Activated CD4-positive, CD25-positive, alpha-beta regulatory T cell (primary cell): ENCODE measurements around the gene ARHGEF11.

Source experiments
- DNase-seq, 4 experiments: peaks; one replicate each; lab custom pipeline; 2025; lab: John Stamatoyannopoulos, UW

The ARHGEF11 gene

DNA sequence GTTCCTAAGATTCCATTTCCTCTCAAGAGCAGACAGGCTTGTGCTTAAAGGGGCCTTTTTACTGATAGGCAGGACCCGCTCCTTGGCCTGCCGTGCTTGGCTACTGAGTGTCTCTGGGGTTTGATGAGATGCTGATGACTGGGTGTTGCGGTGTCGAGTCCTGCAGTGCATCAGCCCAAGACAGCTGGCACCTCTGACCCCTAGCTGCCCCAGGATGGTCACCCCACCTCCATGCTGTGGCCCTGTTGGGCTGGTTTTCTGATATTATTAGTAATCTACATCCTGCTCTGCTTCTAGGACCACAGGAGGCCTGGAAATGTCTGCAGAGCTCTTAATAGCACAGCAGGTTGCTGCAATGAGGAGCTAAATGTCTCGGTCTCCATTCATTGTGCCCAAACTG lies 96.4 kb downstream of the ARHGEF11 start:
- DNase-seq = no peak

DNA sequence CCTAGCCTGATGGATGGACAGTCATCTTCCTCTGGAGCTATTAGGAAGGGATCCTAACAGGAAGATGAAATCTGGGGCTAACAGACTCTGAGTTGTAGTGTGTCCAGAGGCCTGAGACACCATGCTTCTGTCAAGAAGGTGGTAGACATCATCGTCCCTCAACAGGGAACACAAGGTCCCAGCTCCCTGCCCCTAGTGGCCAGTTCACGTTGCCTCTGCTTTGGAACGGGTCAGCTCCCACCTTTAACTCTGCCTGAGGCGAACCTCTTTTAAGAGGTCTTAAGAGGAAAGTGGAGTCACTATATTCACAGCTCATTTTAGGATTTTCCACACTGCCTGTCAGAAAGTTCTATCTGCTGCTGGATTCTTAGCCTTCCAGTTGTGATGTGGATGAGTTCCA lies 96.8 kb downstream of the ARHGEF11 start:
- DNase-seq = no peak

DNA sequence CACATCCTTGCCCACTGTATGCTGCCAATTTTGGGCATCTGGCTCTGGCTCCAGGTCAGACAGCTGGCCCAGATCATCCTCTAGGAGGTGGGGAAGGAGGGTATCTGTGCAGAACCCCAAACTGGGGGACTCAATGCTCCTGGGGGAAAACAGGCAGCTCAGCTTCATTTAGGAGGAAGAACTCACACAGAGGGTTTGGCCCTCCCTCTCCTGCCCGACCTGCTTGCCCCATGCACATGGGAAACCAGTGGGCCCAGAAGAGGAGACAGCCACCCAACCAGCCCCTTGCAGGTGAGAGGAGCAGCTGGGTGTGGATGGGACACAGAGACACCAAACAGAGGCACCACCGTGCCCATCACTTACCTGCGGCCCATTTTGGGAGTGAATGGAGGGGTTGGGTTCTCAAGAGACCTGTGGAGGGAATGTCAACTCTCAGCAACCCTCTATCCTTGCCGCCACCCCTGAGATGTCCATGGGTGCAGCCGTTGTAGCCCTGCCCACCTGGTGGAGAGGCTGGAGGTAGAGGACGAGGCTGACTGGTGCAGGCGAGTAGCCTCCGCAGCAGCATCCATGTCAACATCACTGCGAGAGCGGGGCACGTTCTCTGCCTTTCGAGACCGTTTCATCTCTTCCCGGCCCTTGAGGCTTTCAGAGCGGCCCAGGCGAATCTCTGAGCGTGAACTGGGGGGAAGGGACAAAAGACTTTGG lies 97.6 kb downstream of the ARHGEF11 start:
- DNase-seq = no peak

DNA sequence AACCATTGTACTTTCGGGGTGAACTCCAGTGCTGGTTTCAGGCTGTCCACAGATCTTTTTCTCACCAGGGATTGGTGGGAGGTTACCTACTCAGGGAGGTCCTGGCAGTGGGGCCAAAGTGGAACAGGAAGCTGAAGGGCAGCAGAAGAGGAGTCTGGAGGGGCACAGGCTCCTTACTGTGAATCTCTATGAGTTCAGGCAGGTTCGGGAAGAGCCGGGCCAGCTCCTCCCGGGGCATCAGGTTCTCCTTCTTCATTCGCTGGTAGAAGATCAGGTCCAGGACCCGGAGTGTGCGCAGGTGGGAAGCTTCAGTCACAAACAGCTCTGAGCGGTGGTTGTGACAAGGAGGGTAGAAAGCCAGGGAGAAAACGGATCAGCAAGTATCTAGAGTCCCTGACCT lies 98.4 kb downstream of the ARHGEF11 start:
- no peak for DNase-seq

- no peak for DNase-seq
Measured at GRCh38 chr1:156945881-156946661, 99.5 kb downstream of the ARHGEF11 start.

GRCh38 chr1:156944848-156945247 lies 100.7 kb downstream of the ARHGEF11 start:
- DNase-seq = no peak

DNA sequence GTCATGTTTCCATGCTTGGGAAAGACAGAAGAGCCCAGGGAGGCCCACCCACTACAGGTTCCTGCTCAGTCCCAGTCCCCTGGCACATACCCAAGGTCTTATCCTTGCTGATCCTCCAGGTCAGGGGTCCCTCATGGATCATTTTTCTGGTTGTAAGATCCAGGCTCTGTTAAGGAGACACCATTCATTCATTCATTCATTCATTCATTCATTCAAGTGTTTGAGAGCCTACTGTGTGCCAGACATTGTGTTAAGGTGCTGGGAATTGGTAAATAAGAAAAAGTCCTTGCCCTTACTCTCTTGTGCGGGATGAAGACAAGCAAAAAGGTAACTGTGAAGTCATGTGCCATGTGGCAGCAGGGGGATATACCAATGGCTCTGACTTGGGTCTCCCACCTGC lies 101.3 kb downstream of the ARHGEF11 start:
- DNase-seq = no peak

DNA sequence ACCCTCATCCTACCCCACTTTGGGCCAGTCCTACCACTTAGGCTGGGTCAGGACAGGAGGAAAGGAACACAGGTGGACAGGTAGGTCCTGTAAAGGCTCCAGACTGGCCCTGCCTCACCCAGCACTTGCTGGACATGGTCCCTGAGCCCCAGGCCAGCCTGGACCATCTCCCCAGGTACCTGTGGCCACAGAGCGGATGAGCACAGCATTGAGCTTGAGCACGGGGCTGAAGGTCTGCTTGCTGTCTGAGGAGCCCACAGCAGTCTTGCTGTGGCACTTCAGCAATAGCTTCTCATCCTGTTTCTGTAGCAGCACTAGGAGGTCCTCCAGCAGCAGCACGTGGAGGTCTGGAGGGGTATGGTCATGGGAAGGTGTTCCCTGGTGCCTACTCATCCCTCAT lies 101.8 kb downstream of the ARHGEF11 start:
- DNase-seq = no peak

GRCh38 chr1:156942576-156942975 lies 103.0 kb downstream of the ARHGEF11 start:
- DNase-seq = no peak

DNA sequence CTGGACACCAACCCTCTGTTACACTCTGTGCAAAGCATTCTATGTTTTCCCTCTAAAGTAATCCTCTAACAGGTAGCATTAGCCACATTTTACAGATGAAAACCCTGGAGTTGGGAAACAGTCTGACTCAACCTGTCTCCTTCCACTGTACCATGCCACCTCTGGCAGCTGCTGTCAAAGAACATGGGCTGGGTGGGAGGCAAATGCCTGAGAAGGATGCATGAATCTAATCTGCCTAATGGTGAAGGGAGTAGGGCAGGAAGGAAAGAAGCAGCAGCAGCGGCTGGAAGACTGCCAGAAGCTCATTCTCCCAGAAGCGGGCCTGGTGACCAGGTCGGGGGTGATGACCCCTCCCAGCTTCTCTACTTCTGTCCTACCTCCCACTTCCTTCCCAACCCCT lies 103.4 kb downstream of the ARHGEF11 start:
- DNase-seq = no peak

- no peak for DNase-seq
Measured at GRCh38 chr1:156941675-156942074, 103.9 kb downstream of the ARHGEF11 start.

DNA sequence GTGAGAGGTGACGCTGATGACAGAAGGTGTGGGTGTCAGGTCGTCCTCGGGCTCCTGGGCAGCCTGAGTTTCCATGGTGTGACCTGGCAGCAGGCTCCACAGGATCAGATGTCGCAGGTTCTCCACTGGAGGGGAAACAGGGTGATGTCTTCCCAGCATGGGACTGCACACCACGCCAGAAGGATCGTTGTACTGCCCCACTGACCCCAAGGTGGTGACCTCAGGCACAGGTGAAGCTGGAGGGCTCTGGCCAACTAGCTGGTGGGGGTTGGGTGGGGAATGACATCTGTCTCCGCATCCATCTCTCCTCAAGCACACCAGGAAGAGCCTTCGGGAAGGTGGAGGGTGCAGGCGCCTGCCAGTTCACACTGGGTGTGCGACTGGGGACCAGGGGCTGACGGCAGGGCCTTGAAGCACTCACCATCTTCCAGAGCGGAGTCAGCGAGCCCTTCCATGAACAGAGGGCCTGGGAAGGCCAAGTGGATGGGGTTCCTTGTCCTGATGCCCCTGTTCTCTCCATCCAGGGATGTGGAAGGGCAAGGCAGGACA lies 105.7 kb downstream of the ARHGEF11 start:
- DNase-seq = no peak

GRCh38 chr1:156938813-156939212 lies 106.7 kb downstream of the ARHGEF11 start:
- no peak for DNase-seq

DNA sequence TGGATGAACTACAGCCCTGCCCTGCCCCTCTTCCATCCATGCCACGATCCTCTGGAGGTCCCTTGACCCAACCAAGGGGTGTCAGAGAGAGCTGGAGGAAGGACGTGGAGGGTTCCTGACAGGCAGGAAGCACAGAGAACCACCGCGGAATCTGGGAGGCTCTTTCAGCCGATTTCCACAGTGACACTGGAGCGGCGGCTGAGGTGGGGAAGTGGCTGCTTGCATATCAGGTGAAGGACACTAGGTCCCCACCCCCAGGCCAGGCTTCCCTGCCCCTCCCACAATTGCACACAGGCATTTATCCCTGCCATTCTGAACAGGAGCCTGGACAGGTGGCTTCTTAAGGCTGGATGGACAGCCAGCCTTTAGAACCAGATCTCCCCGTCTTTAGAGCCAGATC lies 107.7 kb downstream of the ARHGEF11 start:
- DNase-seq = no peak

DNA sequence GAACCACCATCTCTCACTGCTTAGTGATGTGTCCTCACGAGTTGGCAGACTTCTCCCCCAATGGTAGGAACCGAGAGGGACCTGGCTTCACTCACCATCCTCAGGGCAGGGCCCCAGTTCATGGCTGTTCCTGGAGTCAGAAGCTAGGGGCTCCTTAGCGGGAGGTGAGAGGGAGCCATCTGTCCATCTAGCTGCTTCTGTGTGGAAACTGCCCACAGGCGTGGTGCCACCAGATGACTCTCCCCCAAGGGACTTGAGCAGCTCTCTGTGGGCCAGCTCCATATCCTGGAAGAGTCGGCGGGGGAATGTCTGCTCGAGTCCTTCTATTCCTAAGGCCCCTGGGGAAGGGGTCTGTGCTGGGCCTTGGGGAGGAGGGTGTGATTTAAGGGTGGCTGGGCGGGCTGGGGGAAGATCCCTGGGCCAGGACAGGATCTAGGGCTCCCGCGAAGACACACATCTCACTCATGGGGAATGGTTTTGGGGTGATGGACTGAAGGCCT lies 108.8 kb downstream of the ARHGEF11 start:
- DNase-seq = no peak

- no peak for DNase-seq
Measured at GRCh38 chr1:156936191-156936590, 109.4 kb downstream of the ARHGEF11 start.

- DNase-seq = no peak
Measured at GRCh38 chr1:156935505-156936128, 109.9 kb downstream of the ARHGEF11 start.

GRCh38 chr1:156933136-156933535 lies 112.4 kb downstream of the ARHGEF11 start:
- DNase-seq = no peak

DNA sequence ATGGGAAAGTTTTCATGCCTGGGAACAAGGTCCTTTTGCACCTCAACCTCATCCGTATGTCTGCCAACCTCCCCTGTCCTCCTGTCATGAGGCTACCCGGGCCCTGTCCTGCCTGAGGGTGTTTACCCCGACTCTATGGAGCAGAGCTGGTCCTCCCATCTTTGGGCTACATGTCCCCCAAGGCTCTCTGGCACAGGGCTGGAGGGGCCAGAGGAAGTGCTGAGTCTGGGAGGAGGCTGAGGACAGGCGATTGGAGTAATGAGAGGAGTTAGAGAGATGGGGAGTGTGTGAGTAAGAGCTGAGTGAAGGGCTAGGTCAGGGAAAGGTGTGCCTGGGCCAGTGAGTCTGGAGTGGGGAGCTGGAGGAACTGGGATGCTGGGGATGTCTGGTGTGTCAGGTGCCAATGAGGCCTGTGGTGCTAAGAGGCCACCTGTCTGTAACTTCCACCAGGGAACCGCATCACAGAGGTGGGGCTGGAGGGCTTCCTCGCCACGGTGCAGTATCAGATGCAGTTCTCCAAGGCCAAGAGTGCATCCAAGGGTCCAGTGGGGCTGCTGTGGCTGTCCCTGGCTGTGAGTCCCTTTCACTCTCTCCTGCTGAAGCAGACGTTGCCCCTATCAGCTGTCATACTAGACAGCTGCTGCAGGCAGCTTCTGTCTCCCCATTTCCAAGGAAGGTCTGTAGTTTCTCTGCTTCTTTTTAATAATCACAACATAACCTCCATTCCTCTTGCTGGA lies 113.4 kb downstream of the ARHGEF11 start:
- no peak for DNase-seq

- no peak for DNase-seq
Measured at GRCh38 chr1:156931211-156931952, 114.2 kb downstream of the ARHGEF11 start.

GRCh38 chr1:156930483-156930882 lies 115.1 kb downstream of the ARHGEF11 start:
- DNase-seq = no peak
